Germinal center (tissue), 1 donor: ENCODE data around the gene SMAP2.
"Not testable (repeated sequence)": the region's sequence is repeated elsewhere in the genome, so short reads cannot be mapped to it uniquely, and the experiment has no call there.

ENCODE experiments used
- DNase-seq: peaks from one replicate; pipeline ENCODE4 v3.0.0; 2012; ENCODE audit warnings: mixed read lengths, low spot score

The SMAP2 gene

DNA sequence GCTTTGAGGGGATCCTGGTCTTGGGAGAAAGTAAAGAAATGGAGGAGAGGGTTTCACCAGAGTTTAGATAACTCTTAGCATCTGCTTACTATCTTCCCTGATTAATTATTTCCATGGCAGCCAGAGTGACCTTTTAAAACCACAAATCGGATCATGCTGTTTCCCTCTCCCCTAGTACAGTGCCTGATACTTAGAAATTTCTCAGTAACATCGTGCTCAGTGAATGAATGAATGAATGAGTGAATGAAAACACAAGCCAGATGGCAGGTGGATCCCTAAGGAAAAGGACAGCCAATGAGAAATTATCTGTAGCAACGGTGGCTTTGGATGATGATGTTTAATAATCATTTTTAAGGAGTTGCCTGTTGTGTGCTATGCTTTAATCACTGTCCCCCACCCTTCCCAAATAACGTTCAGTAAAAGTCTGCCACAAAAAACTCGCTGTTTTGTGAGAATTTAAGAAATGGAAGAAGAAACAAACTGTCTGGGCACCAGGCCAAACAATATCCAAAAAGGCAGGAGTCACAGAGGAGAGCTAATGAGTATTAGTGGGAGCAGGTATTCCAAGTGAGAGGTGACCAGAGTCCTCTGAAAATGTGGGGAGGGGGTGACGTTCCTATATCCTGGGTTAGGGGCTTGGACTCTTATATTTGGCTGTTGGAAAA is 737 bp upstream of the SMAP2 start:
- DNase-seq = no peak

DNA sequence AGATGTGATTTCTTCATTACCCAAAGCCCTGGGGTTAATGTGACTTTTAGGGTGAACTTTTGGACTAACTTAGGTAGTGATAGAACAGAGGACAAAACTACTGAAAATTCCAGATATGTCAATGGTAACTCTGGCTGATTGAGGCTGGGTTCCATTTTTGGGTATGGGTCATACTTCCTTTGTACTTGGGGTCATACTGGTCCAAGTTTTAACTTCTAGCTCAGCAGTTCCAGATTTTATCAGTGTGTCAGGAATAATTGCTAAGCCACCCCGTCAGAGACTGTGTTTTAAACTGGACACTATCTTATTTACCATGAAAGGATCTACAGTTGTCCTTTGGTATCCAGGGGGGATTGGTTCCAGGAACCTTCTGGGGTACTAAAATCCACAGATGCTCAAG is 4.0 kb downstream of the SMAP2 start:
- no peak for DNase-seq

DNA sequence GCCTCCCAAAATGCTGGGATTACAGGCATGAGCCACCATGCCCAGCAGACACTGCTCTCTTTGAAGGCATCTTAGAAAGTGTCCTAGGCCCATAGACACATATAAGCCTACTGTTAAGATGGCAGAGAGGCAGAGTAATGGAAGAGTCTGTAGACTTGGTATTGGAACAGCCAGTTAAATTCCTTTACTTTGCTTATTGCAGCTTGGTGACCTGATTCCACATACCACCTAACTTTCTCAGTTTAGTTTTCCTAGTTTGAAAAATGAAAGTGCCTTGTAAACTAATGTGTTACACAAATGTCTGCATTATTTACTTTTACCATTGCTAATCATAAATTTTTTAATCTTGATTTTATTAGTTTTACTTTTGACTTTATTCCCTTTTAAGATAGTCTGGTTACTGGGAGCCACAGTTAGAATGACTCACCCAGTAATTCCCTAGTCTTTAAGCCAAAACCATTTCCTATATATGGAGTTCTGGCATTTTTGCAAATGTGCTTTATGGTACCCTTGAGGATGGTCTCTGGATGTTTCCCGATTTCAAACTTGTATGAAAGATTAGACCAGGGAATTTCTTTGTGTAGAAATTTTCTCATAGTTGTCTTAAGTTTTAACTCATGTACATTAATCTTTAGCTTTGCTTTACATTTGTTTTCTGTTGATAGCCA is 6.4 kb downstream of the SMAP2 start:
- no peak for DNase-seq

DNA sequence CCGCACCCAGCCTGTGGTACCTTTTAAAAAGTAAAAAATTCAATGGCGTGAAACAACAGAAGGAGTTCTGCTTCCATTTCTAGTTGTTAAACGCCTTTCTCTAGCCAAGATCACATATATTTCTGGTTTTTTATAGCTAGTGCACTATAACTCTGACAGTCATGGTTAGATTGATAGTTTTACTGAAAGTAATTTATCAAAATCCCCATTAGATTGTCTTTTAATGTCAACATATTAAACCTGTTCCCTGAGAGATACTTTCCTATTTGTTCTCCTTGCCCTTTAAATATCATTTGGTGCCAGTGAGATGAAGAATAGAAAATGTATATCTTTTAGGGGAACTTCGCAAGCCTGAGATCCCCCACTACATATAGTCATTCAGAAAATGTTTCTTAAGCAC is 7.3 kb downstream of the SMAP2 start:
- no peak for DNase-seq

DNA sequence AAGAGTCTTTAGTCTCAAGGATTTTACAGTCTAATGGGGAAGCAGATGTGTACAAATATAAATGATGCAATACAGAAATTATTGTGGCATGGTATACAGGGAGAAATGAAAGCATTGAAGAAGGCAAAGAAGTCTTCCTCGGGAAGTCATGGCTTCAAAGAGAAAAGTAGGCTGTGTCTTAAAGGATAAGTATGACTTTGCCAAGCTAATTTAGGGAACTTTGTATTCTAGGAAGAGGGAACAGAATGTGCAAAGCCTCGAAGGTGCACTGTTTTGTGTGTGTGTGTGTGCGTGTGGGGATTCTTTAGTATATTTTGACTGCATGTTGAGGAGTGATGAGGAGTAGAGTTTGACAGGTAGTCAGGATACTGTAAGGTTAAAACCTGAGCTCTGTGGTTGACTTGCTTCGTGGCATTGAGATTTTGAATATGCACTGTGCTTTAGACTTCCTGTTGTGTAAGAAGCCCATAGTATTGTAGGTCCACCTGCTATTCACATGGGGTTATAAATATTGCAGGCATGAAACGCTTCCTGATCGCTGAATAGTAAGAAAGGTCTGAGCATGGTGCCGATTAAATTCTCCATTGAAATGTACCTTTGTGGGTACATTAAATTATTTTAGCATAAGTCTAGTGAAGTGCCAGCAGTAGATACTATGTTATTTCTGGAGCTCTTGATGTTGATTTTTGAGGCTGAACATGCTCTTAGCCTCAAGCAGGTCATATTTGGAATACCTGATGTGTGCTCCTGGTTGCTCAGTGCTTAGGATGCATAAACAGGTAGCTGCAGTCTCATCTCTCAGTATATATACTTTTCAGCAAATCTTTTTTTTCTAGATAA is 8.0 kb downstream of the SMAP2 start:
- no peak for DNase-seq

DNA sequence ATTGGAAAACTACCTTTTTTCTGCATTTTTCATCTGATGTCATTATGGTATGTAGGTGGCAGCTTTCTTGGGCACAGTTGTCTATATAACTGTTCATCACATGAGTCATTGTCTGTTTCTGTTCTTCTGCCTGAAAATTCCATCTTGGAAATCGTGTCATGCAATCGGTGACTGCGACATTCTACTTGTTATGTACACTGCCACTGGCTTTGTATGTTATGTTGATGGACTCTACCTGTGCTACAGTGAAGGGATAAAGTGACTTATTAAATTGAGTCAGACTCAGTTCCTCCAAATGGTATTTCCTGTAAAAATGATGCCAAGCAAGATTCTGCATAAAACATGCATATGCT is 8.6 kb downstream of the SMAP2 start:
- no peak for DNase-seq

DNA sequence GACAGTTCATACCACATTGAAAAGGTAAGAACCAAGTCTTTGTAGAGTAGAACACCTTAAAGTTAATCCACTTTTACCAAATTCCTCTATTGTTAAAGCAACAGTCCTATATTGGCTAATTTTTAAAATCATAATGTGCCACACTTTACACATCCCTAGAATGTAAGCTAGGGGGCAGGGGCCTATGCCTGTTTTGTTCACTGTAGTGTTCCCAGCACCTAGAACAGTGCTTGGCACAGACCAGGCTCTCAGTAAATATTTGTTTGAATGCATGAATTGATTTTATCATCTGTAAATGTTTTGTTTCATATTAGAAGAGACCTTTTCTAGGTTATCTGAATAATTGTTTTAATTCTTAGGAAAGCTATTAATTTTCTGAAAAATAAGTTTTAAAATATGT is 9.1 kb downstream of the SMAP2 start:
- DNase-seq = no peak

DNA sequence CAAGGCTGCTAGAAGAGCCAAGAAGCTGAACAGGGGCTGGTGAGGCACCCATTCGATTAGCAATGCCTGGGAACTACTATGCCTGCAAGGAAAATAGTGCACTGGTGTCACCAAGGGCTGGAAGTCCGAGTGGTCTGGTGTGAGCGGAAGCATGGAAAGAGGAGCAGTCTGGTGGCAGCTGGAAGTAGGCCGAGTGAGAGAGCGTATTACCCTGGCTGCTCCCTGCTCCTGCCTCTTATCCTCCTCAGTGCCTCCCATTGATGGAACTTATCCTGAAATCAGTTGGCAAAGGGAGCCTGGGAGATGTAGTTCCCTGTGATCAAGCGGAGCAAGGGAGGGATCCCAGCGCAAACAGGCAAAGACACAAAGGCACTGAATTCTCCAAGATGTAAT is 9.6 kb downstream of the SMAP2 start:
- no peak for DNase-seq

DNA sequence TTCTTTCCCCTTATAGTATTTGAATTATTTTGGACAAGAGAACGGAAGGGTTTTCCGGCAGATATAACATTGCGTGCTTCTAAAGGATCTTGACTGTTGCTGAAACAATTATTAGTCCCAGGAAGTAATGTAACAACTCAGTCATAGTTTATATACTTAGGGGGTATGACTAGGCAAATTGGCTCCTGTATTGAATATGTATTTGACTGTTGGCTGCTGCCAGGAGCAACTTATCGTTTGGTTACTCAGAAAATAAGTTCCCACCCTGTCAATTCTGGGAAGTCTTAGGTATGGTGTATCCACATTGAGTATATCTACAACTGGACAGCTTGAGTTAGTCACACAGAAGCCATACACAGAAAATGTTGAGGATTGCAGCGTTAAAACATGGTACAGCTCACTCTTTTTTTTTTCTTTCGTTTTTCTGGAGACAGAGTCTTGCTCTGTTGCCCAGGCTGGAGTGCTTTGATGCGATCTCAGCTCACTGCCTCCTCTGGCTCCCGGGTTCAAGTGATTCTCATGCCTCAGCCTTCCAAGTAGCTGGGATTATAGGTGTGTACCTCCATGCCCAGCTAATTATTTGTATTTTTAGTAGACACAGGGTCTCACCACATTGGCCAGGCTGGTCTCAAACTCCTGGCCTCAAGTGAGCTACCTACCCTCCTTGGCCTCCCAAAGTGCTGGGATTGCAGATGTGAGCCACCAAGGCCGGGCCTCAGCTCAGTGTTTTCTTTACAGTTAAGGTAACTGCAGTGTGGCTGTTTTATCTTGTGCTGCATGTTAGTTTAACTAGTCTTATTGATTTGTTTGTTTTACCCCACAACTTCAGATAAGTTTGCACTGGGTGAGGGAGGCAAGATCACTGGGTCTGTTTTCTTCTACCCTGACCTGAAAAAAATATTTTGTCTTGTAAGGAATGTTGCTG is 10.2 kb downstream of the SMAP2 start:
- DNase-seq = no peak

DNA sequence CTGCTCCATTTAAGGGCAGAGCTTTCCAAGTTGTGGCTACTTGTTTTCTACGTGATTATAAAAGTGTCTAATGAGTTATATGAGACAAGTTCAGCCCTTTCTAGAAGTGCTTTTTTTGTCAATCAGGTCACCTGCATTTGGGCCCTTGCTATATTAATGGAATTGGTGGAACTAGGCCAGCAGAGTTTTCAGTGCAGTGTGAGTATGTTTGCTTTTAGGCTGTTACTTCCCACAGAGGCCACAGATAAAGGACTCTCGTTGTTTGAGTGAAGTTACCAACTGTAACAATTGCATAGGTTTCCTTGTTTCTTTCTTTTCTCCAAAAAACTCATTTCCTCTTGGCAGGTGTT is 10.9 kb downstream of the SMAP2 start:
- no peak for DNase-seq

DNA sequence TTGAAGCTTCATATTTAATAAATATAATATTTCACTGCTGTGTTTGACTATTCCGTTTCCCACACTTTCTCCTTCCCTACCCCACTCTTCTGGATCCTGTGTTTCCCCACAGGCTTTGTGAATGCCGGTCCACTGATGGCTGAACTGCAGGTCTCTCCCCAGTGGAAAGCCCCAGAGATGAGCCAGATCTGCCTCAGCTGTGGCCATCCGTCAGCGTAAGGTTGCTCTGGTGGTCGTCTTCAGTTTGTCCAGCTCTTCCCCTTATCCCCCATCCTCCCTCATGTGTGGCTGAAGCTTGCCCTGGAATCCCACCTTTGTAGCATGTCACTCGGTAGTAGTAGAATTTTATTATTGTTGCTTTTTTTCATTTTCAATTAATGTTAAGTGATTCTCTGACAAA is 11.4 kb downstream of the SMAP2 start:
- DNase-seq = no peak

DNA sequence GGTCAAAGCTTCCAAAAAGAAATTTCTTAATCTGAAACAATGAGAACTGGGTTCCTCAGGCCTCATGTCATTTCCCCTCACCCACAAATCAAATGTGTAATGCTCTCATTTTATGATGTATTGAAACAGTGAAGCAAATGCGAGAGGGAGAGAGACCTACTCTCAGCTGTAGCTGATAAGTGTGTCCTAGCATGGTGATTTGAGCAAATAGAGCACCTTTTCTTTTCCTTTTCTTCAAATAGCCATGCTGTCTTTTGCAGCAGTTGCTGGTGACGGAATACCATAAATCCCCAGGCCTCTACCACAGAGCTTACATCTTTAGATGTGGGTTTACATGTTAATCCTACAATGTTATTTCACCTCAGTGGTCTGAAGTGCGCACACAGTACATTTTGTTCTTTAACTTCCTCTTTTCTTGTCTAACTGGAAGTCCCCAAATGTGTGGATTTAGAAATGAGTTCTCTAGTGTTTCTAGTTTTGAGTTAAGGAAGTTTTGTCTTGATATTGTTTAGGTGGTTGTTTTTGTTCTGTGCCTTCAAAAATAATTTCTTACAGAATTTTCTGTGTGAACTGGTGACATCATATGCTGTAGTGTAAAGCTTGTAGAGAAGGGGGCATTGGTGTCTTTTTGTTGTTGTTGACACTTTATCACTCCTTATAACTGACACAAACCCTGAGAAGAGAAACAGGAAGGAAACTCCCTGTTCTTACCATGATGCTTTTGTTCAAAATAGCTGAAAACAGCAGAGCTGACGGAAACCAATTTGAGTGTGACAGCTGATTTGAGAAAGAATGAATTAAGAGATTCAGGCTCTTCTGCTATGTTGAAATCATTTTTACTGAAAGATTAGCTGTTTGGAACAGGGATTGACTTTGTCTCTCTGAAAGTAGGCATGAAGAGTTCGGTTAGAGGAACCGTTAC is 12.2 kb downstream of the SMAP2 start:
- peak; percentile 48 for DNase-seq

DNA sequence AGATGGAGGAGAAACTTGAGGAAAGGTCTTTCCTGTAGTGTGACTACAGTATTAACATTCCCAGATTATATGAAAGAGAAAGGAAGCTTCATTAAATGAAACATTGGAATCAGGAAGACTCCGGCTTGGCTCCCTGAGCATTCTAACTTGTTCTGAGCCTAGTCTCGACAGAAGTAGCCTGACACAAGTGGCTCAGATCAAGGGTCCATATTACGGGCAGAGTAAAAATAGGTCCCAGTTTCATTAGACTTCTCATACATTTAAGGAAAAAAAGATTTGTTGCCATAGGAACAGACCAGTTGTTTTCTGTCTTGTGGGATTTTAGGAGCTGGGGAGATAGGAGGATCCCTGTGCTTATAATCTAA is 12.8 kb downstream of the SMAP2 start:
- DNase-seq = no peak

DNA sequence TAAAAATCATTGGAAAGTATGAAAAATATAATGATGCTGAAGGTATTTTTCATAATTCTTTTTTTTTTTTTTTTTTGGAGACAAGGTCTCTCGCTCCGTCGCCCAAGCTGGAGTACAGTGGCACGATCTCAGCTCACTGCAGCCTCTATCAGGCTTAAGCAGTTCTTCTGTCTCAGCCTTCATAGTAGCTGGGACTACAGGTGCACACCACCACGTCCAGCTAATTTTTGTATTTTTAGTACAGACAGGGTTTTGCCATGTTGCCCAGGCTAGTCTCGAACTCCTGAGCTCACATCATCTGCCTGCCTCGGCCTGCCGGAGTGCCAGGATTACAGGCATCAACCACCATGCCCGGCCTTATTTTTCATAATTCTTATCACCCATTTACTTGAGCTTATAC is 13.3 kb downstream of the SMAP2 start:
- no peak for DNase-seq

DNA sequence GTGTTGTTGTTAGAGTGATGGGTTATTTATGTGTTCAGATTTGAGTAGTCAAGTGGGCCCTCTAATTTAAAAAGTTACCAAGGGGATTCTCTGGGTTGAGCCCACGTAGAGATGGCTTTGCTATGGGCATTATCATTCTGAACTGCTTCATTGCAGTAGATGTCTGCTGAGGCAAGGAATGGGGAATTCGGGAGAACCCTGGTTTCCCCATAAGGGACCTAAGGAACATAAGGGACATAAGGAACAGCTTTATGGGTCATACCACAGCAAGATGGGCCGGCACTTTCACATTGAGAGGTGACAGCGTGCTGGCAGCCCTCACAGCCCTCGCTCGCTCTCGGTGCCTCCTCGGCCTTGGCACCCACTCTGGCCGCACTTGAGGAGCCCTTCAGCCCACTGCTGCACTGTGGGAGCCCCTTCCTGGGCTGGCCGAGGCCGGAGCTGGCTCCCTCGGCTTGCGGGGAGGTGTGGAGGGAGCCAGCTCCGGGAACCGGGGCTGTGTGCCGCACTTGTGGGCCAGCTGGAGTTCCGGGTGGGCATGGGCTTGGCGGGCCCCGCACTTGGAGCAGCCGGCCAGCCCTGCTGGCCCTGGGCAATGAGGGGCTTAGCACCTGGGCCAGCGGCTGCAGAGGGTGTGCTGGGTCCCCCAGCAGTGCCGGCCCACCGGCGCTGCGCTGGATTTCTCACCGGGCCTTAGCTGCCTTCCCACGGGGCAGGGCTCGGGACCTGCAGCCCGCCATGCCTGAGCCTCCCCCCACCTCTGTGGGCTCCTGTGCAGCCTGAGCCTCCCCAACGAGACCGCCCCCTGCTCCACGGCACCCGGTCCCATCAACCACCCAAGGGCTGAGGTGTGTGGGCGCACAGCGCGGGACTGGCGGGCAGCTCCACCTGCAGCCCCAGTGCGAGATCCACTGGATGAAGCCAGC is 14.1 kb downstream of the SMAP2 start:
- not testable (repeated sequence) for DNase-seq

DNA sequence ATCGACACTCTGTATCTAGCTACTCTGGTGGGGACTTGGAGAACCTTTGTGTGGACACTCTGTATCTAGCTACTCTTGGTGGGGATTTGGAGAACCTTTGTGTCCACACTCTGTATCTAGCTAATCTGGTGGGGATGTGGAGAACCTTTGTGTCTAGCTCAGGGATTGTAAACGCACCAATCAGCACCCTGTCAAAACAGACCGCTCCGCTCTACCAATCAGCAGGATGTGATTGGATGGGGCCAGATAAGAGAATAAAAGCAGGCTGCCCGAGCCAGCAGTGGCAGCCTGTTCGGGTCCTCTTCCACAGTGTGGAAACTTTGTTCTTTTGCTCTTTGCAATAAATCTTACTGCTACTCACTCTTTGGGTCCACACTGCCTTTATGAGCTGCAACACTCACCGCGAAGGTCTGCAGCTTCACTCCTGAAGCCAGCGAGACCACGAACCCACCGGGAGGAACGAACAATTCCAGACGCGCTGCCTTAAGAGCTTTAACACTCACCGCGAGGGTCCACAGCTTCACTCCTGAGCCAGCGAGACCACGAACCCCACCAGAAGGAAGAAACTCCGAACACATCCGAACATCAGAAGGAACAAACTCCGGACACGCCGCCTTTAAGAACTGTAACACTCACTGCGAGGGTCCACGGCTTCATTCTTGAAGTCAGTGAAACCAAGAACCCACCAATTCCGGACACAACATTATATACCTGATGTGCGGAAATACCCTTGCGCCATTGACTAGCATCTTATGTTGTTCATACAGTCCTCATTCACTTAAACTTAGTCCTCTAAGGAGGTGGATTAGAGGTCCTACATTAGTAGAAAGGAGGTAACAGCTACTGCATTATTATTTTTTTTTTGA is 15.2 kb downstream of the SMAP2 start:
- not testable (repeated sequence) for DNase-seq

DNA sequence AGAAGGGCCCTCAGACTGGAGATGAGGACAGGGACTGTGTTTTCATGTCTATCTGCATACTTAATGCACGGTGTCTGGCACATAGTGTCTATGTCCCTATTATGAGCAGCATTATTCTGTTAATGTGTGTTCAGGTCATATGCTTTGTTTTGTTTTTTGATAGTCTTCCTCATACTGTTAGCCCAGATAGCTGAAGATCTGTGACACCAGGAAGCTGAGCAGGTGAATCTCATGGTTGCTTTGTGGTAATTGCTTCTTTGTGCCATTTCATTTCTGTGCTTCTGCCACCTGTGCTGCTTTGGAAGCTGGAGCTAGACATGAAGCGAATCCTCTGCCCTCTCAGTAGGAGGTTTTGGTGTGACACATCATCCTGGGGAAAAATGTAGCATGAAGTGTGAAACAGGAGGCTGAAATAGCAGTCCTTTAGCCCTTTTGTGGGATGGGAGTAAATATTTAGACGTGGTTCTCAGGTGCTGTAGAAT is 15.8 kb downstream of the SMAP2 start:
- no peak for DNase-seq

DNA sequence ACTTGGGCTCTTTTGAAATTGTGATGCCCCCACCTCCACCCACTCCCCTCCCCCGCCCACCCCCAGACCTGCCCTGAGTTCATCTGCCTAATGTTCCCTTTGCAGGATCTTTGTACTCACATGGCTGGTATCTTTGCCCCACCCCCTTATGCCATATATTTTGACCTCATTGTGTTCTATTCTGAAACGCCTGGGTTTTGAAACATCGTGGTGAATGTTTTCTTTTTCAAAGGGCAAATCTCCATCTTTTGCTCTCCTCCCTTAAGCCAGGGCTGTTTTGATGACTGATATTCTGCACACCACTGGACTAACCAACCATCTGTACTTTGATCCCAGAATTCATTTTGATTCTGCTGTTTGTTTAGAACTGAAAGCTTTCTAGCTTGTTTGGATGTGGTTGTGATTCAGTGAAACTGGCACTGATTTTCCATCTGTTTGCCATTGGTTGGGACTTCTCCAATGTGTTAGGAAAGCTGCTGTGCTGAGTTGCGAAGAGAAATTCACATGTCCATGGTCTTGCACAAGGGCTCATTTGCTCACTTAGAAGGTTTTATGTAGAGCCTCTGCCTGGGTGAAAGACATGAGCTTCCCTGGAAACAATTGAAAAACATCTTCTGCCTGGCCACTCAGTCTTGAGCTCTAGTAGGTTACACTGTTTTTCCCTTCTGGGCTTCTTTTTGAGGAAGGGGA is 16.5 kb downstream of the SMAP2 start:
- DNase-seq = no peak
